ENCODE results near the gene ELAC1.

GRCh38 chr18:51010218-51010617, 42.4 kb downstream of the ELAC1 start:
- TF ChIP-seq CTCF (conservative IDR thresholded peaks at IDR 0.05; ENCODE audit: low read depth in 2 of 2) (no peak), EZH2 (IDR thresholded peaks at IDR 0.05; ENCODE audit: low read depth, unreplicated experiment) (no peak), EZH2phosphoT487 (IDR thresholded peaks at IDR 0.05; ENCODE audit: unreplicated experiment) (no peak)
